HCT116 (cell line): ENCODE data around the gene CPEB3.

Experiments
- CEBPB ChIP-seq: IDR thresholded peaks from 2 replicates; pipeline ENCODE4 v1.6.1; 2012; ENCODE audit warnings: low read depth
- EZH2 ChIP-seq: fragments of 200-600 bp; sonication (generic); IDR thresholded peaks from 2 replicates; pipeline ENCODE4 v1.6.1; 2017; ENCODE audit warnings: antibody characterized with exemption, mixed run types
- JUND ChIP-seq: IDR thresholded peaks from 2 replicates; pipeline ENCODE4 v1.6.1; 2012
- POLR2A ChIP-seq: IDR thresholded peaks from 2 replicates; pipeline ENCODE4 v1.7.0; 2011; ENCODE audit warnings: borderline replicate concordance; ENCODE audit not compliant: insufficient read depth, insufficient read length; ENCODE audit errors: extremely low read depth
- RAD21 ChIP-seq: IDR thresholded peaks from 2 replicates; pipeline ENCODE4 v1.6.1; 2012; ENCODE audit warnings: low read depth, mild to moderate bottlenecking
- SIN3A ChIP-seq: IDR thresholded peaks from 2 replicates; pipeline ENCODE4 v1.6.1; 2012; ENCODE audit warnings: low read depth
- TF ChIP-seq, protein P1 (sequence below), 3 experiments: fragments of 200-600 bp in 1 of 3; sonication (generic) in 1 of 3; IDR thresholded peaks in 2 of 3; conservative IDR thresholded peaks in 1 of 3; 2 replicates each; pipeline ENCODE4 v1.5.1; 2012 to 2017; ENCODE audit warnings: low read depth in 2 of 3, low read length in 2 of 3, antibody characterized with exemption in 1 of 3, borderline replicate concordance in 1 of 3, control low read depth in 1 of 3, mild to moderate bottlenecking in 1 of 3, mixed read lengths in 1 of 3, mixed run types in 1 of 3, moderate library complexity in 1 of 3; ENCODE audit not compliant: insufficient read depth in 1 of 3

DNA sequence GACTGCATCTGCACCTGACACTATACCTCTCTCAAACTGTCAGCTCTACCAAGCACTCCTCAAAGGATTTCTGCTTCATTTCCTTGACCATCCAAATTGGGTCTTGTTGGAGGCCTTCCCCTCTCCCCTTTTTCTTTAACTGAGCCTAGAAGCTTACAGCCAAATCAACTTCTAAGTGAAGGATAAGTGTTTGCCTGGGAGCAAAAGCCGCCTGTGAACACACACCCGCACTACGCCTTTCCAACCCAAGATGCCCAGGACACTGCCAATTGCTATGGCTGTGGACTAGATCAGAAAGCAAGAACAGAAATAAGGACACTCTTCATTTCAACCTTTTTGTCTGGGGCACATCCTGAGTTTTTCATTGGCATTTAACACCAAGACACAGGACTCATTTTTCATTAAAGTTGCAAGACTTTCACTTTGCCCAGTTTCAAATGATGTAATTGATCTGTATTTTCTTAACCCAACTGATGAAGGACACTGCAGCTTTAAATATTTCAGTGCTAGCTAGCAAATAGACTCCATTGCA is 52.8 kb downstream of the CPEB3 start:
- TF ChIP-seq SIN3A (no peak), RAD21 (no peak), JUND (no peak), EZH2 (no peak), POLR2A (no peak), CEBPB (no peak)
- TF ChIP-seq, protein P1, sequence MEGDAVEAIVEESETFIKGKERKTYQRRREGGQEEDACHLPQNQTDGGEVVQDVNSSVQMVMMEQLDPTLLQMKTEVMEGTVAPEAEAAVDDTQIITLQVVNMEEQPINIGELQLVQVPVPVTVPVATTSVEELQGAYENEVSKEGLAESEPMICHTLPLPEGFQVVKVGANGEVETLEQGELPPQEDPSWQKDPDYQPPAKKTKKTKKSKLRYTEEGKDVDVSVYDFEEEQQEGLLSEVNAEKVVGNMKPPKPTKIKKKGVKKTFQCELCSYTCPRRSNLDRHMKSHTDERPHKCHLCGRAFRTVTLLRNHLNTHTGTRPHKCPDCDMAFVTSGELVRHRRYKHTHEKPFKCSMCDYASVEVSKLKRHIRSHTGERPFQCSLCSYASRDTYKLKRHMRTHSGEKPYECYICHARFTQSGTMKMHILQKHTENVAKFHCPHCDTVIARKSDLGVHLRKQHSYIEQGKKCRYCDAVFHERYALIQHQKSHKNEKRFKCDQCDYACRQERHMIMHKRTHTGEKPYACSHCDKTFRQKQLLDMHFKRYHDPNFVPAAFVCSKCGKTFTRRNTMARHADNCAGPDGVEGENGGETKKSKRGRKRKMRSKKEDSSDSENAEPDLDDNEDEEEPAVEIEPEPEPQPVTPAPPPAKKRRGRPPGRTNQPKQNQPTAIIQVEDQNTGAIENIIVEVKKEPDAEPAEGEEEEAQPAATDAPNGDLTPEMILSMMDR (IDR thresholded peaks at IDR 0.05 in 2 of 3, conservative IDR thresholded peaks at IDR 0.05 in 1 of 3; ENCODE audit: borderline replicate concordance in 1 of 3, insufficient read depth in 1 of 3, low read depth in 2 of 3, low read length in 2 of 3), result no peak
